KOPT-K1 (cell line): ENCODE data around the gene HOXA1.

Experiments
- H3K27ac ChIP-seq: fragments of 200-600 bp; sonication (generic); 2 replicates; pipeline ENCODE4 v1.5.1; 2016; ENCODE audit warnings: antibody characterized with exemption, mild to moderate bottlenecking, low read depth, low read length; ENCODE audit not compliant: poor library complexity, severe bottlenecking
- H3K36me3 ChIP-seq: fragments of 200-600 bp; sonication (generic); 2 replicates; pipeline ENCODE4 v1.5.1; 2017; ENCODE audit warnings: antibody characterized with exemption, mild to moderate bottlenecking, low read length, moderate library complexity; ENCODE audit not compliant: insufficient read depth
- H3K9me3 ChIP-seq: fragments of 200-600 bp; sonication (generic); 2 replicates; pipeline ENCODE4 v1.5.1; 2017; ENCODE audit warnings: antibody characterized with exemption, low read length, mild to moderate bottlenecking; ENCODE audit not compliant: insufficient read depth, poor library complexity, severe bottlenecking

HOXA1 gene

GRCh38 chr7:27095897-27096767 lies at the start of gene HOXA1:
Gene HOXA1, minus strand, starts transcription at chr7:27096000. Its CDS starts 88 bp downstream, at chr7:27095912.
- Histone ChIP-seq H3K36me3 (no peaks in the 10 kb centered on the region), H3K27ac (no peak within 1 kb of the TSS), H3K9me3 (peaks cover 21% of the 10 kb centered on the region)

- Histone ChIP-seq H3K9me3 (peaks cover 20% of the 10 kb centered on the region), H3K27ac (no peak overlapping the region), H3K36me3 (no peaks in the 10 kb centered on the region)
Measured at GRCh38 chr7:27145165-27145913, 49.5 kb upstream of the HOXA1 start.

GRCh38 chr7:27144781-27145164 lies 49.0 kb upstream of the HOXA1 start:
- Histone ChIP-seq H3K36me3 (no peaks in the 10 kb centered on the region), H3K27ac (no peak overlapping the region), H3K9me3 (peaks cover 20% of the 10 kb centered on the region)

GRCh38 chr7:27143950-27144780 lies 48.4 kb upstream of the HOXA1 start:
- H3K36me3 ChIP-seq = no peaks in the 10 kb centered on the region
- H3K27ac ChIP-seq = no peak overlapping the region
- peaks cover 20% of the 10 kb centered on the region for H3K9me3 ChIP-seq

GRCh38 chr7:27143023-27143949 lies 47.5 kb upstream of the HOXA1 start, which contains the start of gene HOXA5:
Gene HOXA5, minus strand, starts transcription at chr7:27143681. Its CDS starts 74 bp downstream, at chr7:27143607.
- H3K9me3 ChIP-seq = peaks cover 20% of the 10 kb centered on the region
- H3K36me3 ChIP-seq = no peaks in the 10 kb centered on the region
- H3K27ac ChIP-seq = no peak within 1 kb of the TSS

- no peak overlapping the region for H3K27ac ChIP-seq
- peaks cover 20% of the 10 kb centered on the region for H3K9me3 ChIP-seq
- H3K36me3 ChIP-seq = no peaks in the 10 kb centered on the region
Measured at GRCh38 chr7:27142580-27143022, 46.8 kb upstream of the HOXA1 start.

GRCh38 chr7:27141923-27142579 lies 46.3 kb upstream of the HOXA1 start:
- H3K9me3 ChIP-seq = peaks cover 20% of the 10 kb centered on the region

GRCh38 chr7:27141137-27141922 lies 45.5 kb upstream of the HOXA1 start:
- Histone ChIP-seq H3K9me3 (peaks cover 20% of the 10 kb centered on the region), H3K27ac (no peak overlapping the region), H3K36me3 (no peaks in the 10 kb centered on the region)

More at GRCh38 chr7:27141923-27142579, 46.3 kb upstream of the HOXA1 start:
- Histone ChIP-seq H3K36me3 (no peaks in the 10 kb centered on the region), H3K27ac (no peak overlapping the region)

- Histone ChIP-seq H3K9me3 (peaks cover 20% of the 10 kb centered on the region), H3K36me3 (no peaks in the 10 kb centered on the region), H3K27ac (no peak overlapping the region)
Measured at GRCh38 chr7:27140126-27140857, 44.5 kb upstream of the HOXA1 start.

GRCh38 chr7:27139334-27140125 lies 43.7 kb upstream of the HOXA1 start:
- H3K36me3 ChIP-seq = no peaks in the 10 kb centered on the region
- H3K9me3 ChIP-seq = peaks cover 14% of the 10 kb centered on the region
- no peak overlapping the region for H3K27ac ChIP-seq

GRCh38 chr7:27138985-27139333 lies 43.2 kb upstream of the HOXA1 start:
- H3K27ac ChIP-seq = no peak overlapping the region
- peaks cover 8% of the 10 kb centered on the region for H3K9me3 ChIP-seq
- H3K36me3 ChIP-seq = no peaks in the 10 kb centered on the region

- peaks cover 3% of the 10 kb centered on the region for H3K9me3 ChIP-seq
- no peaks in the 10 kb centered on the region for H3K36me3 ChIP-seq
- no peak overlapping the region for H3K27ac ChIP-seq
Measured at GRCh38 chr7:27138472-27138871, 42.7 kb upstream of the HOXA1 start.
